GM19351 (cell line): Measurements from ENCODE around the gene SLC35F6.
"Not testable (repeated sequence)": the region's sequence is repeated elsewhere in the genome, so short reads cannot be mapped to it uniquely, and the experiment has no call there.

ENCODE experiments used
- ATAC-seq: cut with Tn5 transposase; IDR thresholded peaks from one replicate; pipeline ENCODE4 v1.9.1; 2021; ENCODE audit warnings: mild to moderate bottlenecking, moderate library complexity; ENCODE audit not compliant: unreplicated experiment

The SLC35F6 gene

DNA sequence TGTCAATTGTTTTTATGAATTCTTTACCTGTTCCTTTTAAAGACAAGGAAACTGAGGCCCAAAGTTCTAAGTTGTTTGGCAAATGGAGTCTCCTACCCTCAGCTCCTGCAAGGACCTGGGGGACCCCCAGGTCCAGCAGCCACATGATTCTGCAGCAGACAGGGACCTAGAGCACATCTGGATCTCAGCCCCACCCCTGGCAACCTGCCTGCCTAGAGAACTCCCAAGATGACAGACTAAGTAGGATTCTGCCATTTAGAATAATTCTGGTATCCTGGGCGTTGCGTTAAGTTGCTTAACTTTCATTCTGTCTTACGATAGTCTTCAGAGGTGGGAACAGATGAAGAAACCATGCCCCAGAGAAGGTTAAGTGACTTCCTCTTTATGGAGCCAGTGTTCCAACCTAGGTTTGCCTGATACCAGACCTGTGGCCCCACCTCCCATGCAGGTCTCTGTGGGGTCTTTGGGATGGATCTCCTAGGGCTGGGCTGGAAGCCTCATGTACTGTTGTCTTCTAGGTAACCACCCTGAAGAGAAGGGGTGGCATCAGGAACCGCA is 16.2 kb downstream of the SLC35F6 start:
- ATAC-seq: no peak

- no peak for ATAC-seq
Observed at GRCh38 chr2:26782876-26783704, 19.0 kb downstream of the SLC35F6 start.

DNA sequence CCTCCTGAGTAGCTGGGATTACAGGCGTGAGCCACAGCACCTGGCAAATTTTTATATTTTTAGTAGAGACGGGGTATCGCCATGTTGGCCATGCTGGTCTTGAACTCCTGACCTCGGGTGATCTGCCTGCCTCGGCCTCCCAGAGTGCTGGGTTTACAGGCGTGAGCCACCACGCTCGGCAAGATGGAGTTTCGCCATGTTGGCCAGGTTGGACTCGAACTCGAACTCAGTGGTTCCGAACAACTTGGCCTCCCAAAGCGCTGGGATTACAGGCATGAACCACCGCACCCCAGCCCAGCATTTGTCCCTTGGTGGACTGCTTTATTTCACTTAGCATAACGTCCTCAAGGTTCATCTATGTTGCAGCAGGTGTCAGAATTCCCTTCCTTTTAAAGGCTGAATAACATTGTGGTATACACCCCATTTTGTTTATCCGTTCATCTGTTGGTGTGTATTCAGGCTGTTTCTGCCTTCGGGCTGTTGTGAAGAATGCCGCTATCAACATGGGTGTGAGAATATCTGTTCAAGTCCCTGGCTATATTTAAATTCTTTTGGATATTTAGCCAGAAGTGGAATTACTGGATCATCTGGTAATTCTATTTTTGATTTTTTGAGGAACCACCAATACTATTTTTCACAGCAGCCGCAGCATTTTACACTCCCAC is 20.6 kb downstream of the SLC35F6 start:
- ATAC-seq: no peak

GRCh38 chr2:26785431-26786206 is 21.5 kb downstream of the SLC35F6 start, which contains the start of gene CENPA:
CENPA (plus strand) TSS chr2:26786056; CDS start chr2:26786197, 141 bp downstream.
- ATAC-seq: peak; percentile 99

- ATAC-seq: peak; percentile 14
Observed at GRCh38 chr2:26786207-26787028, 22.3 kb downstream of the SLC35F6 start.

DNA sequence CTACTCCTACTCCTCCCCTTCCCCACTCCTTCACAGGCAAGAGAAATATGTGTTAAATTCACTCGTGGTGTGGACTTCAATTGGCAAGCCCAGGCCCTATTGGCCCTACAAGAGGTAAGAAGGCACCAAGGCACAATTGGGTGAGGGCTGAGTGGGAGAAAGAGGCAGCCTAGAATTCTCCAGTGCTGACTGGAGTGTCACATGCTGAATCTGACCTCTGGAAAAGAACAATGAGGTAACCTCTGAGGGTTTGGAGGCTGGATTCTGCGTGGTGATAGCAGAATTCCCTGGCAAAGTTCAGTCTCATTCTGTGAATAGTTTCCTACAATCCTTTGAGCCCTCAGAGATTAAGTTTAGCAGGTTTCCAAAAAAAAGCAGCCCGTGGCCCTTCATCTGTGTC is 28.6 kb downstream of the SLC35F6 start:
- no peak for ATAC-seq

DNA sequence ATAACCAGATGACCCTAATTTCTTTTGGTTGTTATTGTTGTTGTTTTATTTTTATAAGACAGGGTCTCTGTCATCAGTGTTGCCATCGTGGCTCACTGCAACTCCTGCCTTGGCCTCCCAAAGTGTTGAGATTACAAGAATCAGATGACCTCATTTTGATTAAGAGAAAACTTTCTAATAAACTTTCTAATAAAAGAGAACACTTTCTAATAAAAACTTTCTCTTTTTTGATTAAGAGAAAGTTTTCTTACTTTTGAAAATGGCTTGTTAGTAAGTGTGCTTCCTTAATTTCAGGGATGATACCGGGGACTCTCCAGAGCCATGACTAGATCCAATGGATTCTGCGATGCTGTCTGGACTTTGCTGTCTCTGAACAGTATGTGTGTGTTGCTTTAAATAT is 29.4 kb downstream of the SLC35F6 start:
- ATAC-seq: no peak

- ATAC-seq: not testable (repeated sequence)
Observed at GRCh38 chr2:26795135-26795534, 31.1 kb downstream of the SLC35F6 start.

DNA sequence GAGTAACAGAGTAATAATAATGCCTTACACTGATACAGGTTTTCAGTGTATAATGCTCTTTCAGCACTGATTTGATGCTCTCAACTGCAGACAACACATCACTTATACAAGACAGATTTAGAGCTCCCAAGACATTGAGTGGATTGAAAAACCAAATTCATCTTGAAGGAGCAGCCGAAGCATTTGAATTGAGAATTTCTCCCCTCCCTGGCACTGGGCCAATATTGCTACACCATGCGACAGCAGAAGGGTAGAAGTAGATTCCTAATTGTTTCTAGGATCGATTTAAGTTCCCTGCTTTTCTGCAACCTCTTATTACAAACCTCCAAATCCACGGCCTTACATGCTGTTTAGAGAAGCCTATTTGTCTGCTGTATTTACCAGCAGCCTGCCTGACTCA is 37.2 kb downstream of the SLC35F6 start:
- ATAC-seq: no peak

DNA sequence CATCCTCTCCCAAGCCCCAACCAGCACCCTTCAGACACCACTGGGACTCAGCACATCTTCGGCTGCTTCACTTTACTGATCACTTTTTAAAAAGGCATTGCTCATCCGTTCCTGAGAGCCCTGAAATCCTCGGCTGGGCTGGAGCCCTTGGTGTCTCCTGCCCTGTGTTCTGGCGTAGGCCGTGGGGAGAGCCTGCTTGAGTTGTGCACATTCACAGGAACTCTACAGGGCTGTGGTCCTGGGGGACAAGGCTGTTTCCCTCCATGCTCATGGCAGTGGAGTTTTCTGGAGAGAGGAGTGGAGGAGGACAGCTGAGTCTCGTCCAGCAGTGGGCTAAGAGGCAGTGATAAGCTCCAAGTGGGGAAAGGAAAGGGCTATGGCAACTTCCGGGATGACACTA is 37.7 kb downstream of the SLC35F6 start:
- ATAC-seq: no peak

DNA sequence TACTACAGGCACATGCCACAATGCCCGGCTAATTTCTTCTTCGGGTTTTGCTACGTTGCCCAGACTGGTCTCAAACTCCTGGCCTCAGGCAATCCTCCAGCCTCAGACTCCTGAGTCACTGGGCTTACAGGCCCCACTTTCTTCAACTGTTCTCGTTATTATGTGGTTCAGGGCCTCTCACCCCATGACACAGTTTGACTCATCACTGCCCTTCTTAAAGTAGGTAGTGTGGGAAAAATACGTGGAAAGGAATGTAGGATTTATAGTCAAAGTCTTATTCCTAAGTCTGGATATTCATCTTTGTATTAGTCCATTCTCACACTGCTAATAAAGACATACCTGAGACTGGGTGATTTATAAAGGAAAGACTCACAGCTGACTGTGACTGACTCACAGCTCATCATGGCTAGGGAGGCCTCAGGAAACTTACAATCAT is 41.2 kb downstream of the SLC35F6 start:
- no peak for ATAC-seq

DNA sequence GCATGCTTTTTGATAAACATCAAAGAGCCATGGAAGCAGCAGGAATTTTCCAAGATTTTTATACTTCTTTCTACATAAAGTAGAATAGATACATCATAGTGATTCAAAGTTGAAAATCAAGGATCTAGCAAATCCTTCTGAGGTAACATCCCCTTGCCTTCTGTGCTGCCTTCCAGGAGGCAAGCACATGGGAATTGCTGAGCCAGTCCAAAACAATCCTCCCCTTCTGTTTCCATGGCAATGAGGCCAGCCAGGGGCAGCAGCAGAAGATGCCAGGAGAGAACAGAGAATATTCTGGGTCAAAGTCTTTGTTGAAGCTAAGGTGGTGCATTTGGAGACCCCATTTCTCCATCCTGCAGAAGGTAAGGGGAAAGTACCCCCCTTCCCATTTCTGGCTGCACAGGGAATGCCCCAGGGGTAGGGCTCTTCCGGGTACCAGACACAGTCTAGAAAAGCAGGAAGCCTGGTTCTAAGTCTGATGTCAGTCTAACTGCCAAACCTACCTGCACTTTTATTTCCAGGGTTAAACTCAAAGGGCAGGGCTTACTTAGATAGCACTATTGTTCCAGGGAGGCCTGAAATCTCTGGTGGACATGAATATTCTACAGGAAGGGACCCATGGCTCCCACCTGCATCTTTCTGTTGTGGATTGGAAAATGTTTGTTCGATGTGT is 43.8 kb downstream of the SLC35F6 start:
- ATAC-seq: no peak

GRCh38 chr2:26809211-26809610 is 45.1 kb downstream of the SLC35F6 start:
- no peak for ATAC-seq

- ATAC-seq: no peak
Observed at GRCh38 chr2:26809876-26810577, 45.9 kb downstream of the SLC35F6 start.

GRCh38 chr2:26811261-26811660 is 47.2 kb downstream of the SLC35F6 start:
- ATAC-seq: no peak

GRCh38 chr2:26811791-26812694 is 48.0 kb downstream of the SLC35F6 start:
- ATAC-seq: no peak

GRCh38 chr2:26812731-26813130 is 48.6 kb downstream of the SLC35F6 start:
- ATAC-seq: no peak
